ENCODE data around the gene CEBPE. TPM values are rescaled to one million over a fixed set of nuclear protein-coding genes. Genes with fewer than 3 reads are reported as not detected.

Gene CEBPE
- total RNA-seq, 4 donors from 2014 or later = not detected

- no peaks in the 10 kb centered on the region for H3K9me3 ChIP-seq
- in situ Hi-C loops (cut with MboI; ENCODE audit: low sequenced_read_pairs in 4 of 4) = no loop called here
- TF ChIP-seq CTCF (IDR thresholded peaks at IDR 0.05 in 4 of 5, conservative IDR thresholded peaks at IDR 0.05 in 1 of 5) = peak in 1 of 5 experiments; percentile 4
- peak; percentile 56 to 69 for TF ChIP-seq POLR2A (IDR thresholded peaks at IDR 0.05)
- intact Hi-C loops (cut with DNase I; ENCODE audit: low total_unique reads) = loop anchor here (1.0 to 2.0 kb wide), 4 partner anchors 17 to 206 kb away; partner anchors contain the start of gene PSMB5
- peaks cover 0 to 37% of the 10 kb centered on the region in 2 donors for H3K36me3 ChIP-seq
- peak within 1 kb of the TSS; percentile 73 to 99 (median 82) for H3K4me3 ChIP-seq
- peaks cover 27 to 32% of the 10 kb centered on the region in 2 donors for H3K4me1 ChIP-seq
- peak; percentile 100 for DNase-seq
- H3K27me3 ChIP-seq = no peaks in the 10 kb centered on the region
- peak within 1 kb of the TSS; percentile 91 to 100 (median 96) for H3K27ac ChIP-seq
- peak; percentile 96 to 97 for ATAC-seq
These were observed 23.6 kb downstream of the CEBPE start, which contains the start of gene C14orf119 for GRCh38 chr14:23095196-23096108. TSS of gene C14orf119 (plus strand) at chr14:23095505. CDS start at chr14:23097659, 2,154 bp downstream.

- H3K9me3 ChIP-seq = no peaks in the 10 kb centered on the region
- peaks cover 27 to 32% of the 10 kb centered on the region in 2 donors for H3K4me1 ChIP-seq
- peak within 1 kb of the TSS; percentile 91 to 100 (median 96) for H3K27ac ChIP-seq
- in situ Hi-C loops (cut with MboI; ENCODE audit: low sequenced_read_pairs in 4 of 4) = no loop called here
- peaks cover 0 to 44% of the 10 kb centered on the region in 2 donors for H3K36me3 ChIP-seq
- H3K27me3 ChIP-seq = no peaks in the 10 kb centered on the region
- ATAC-seq (peak; percentile 54 to 64), DNase-seq (peak; percentile 35 to 61)
- TF ChIP-seq CTCF (IDR thresholded peaks at IDR 0.05 in 4 of 5, conservative IDR thresholded peaks at IDR 0.05 in 1 of 5) (peak in 1 of 5 experiments; percentile 8), POLR2A (IDR thresholded peaks at IDR 0.05) (peak; percentile 63 to 83)
- intact Hi-C loops (cut with DNase I; ENCODE audit: low total_unique reads) = loop anchor here (1.0 to 2.0 kb wide), 4 partner anchors 16 to 207 kb away; partner anchors contain the start of gene PSMB5
- H3K4me3 ChIP-seq = peak within 1 kb of the TSS; percentile 73 to 99 (median 82)
These were observed 24.3 kb downstream of the CEBPE start, which contains the start of gene ACIN1 for GRCh38 chr14:23094666-23095195. TSS of gene ACIN1 (minus strand) at chr14:23095136. CDS start at chr14:23095112, 24 bp downstream.

GRCh38 chr14:23093991-23094665, 24.9 kb downstream of the CEBPE start:
- H3K9me3 ChIP-seq = no peaks in the 10 kb centered on the region
- TF ChIP-seq POLR2A (IDR thresholded peaks at IDR 0.05) (no peak), CTCF (IDR thresholded peaks at IDR 0.05 in 4 of 5, conservative IDR thresholded peaks at IDR 0.05 in 1 of 5) (peak in 1 of 5 experiments; percentile 28)
- peaks cover 0 to 50% of the 10 kb centered on the region in 2 donors for H3K36me3 ChIP-seq
- in situ Hi-C loops (cut with MboI; ENCODE audit: low sequenced_read_pairs in 4 of 4) = no loop called here
- peak overlapping the region; percentile 73 to 99 (median 82) for H3K4me3 ChIP-seq
- H3K27ac ChIP-seq = peak overlapping the region; percentile 91 to 100 (median 96)
- intact Hi-C loops (cut with DNase I; ENCODE audit: low total_unique reads) = loop anchor here (2.0 kb wide), 3 partner anchors 15 to 59 kb away; partner anchors contain the start of gene PSMB5
- DNase-seq = no peak
- ATAC-seq = no peak
- H3K4me1 ChIP-seq = peaks cover 27 to 32% of the 10 kb centered on the region in 2 donors
- H3K27me3 ChIP-seq = no peaks in the 10 kb centered on the region

GRCh38 chr14:23093526-23093925, 25.5 kb downstream of the CEBPE start:
- DNase-seq (no peak), ATAC-seq (no peak)
- H3K27ac ChIP-seq = peak overlapping the region in 3 of 4 donors; percentile 91 to 100 (median 97)
- H3K4me3 ChIP-seq = peak overlapping the region; percentile 73 to 99 (median 82)
- H3K4me1 ChIP-seq = peaks cover 27 to 32% of the 10 kb centered on the region in 2 donors
- H3K27me3 ChIP-seq = no peaks in the 10 kb centered on the region
- intact Hi-C loops (cut with DNase I; ENCODE audit: low total_unique reads) (no loop called here), in situ Hi-C loops (cut with MboI; ENCODE audit: low sequenced_read_pairs in 4 of 4) (no loop called here)
- peaks cover 0 to 56% of the 10 kb centered on the region in 2 donors for H3K36me3 ChIP-seq
- no peak for TF ChIP-seq POLR2A (IDR thresholded peaks at IDR 0.05)
- TF ChIP-seq CTCF (IDR thresholded peaks at IDR 0.05 in 4 of 5, conservative IDR thresholded peaks at IDR 0.05 in 1 of 5) = no peak
- no peaks in the 10 kb centered on the region for H3K9me3 ChIP-seq
